Mesodermal cell (in vitro differentiated cells): Measurements from ENCODE around the gene GBX2.

Source experiments
- H3K27ac ChIP-seq: 2 replicates; pipeline ENCODE4 v1.7.0; 2013; ENCODE audit warnings: mild to moderate bottlenecking, low read depth, low read length, moderate library complexity; ENCODE audit not compliant: severe bottlenecking
- H3K36me3 ChIP-seq: 2 replicates; pipeline ENCODE4 v1.7.1; 2013; ENCODE audit warnings: mild to moderate bottlenecking, low read length, moderate library complexity; ENCODE audit not compliant: control insufficient read depth, insufficient read depth
- H3K4me1 ChIP-seq: one replicate; pipeline ENCODE4 v1.7.1; 2013; ENCODE audit warnings: mild to moderate bottlenecking, low read length; ENCODE audit not compliant: insufficient read depth, control insufficient read depth, poor library complexity, severe bottlenecking
- H3K4me3 ChIP-seq: 2 replicates; pipeline ENCODE4 v1.7.0; 2013; ENCODE audit warnings: low read length, control low read depth, mild to moderate bottlenecking; ENCODE audit not compliant: insufficient read depth, poor library complexity, severe bottlenecking; ENCODE audit errors: extremely low read depth
- H3K9me3 ChIP-seq: 2 replicates; pipeline ENCODE4 v1.7.1; 2013; ENCODE audit warnings: mild to moderate bottlenecking, low read length, moderate library complexity; ENCODE audit not compliant: control insufficient read depth
- WGBS, 2 experiments: methylation state at CpG; one replicate each; pipeline ENCODE4 v1.1.5; 2013; ENCODE audit warnings: missing lambda C conversion rate in 2 of 2; ENCODE audit not compliant: insufficient coverage in 2 of 2; 5-methylcytosine and 5-hydroxymethylcytosine counted together

GBX2 gene

DNA sequence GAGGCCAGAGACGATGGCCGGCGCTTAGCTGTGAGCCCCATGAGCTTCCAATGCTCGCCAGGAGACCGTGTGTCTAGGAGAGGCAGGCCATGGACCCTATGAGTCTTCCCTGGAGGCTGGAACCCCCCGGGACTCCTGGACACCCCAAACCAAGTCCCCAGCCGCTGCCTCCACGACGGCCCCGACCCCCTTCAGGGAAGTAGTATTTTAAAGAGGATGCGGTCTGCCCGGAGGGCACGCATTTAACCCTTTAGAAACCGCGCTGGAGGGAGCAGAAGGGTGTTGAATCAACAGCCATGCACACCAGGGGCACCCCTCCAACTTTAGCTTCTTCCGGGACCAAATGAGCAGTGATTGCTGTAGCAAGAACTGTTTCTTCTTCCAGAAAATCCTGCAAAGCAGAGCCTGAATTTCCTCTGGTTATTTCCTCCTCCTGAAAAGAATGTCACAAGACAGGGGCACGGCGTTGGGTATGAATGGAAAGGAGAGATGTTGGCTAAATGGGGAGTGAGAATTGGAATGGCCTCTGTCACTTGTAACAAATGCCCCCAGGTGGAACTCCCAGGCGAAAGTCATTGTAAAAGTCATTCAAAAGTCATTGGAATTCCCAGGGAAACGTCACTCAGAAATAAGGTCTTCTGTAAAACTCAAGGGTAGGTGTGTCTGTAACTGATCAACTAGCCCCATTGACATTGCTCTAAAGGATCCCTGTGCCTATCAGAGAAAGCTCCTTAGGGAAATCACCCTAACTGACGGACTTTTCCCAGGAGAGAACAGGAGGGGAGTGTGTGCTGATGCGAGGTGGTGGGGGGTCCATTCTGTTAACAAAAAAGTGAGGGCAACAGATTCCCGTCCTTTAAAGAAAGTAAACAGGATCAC, 5.8 kb upstream of the GBX2 start:
- WGBS, 2 experiments: 7 to 17% methylated on average over 11 to 13 of the region's 23 CpGs
- H3K4me1 ChIP-seq: peaks cover 54% of the 10 kb centered on the region
- H3K9me3 ChIP-seq: no peaks in the 10 kb centered on the region
- H3K36me3 ChIP-seq: no peaks in the 10 kb centered on the region
- no peak overlapping the region for H3K4me3 ChIP-seq
- no peak overlapping the region for H3K27ac ChIP-seq

DNA sequence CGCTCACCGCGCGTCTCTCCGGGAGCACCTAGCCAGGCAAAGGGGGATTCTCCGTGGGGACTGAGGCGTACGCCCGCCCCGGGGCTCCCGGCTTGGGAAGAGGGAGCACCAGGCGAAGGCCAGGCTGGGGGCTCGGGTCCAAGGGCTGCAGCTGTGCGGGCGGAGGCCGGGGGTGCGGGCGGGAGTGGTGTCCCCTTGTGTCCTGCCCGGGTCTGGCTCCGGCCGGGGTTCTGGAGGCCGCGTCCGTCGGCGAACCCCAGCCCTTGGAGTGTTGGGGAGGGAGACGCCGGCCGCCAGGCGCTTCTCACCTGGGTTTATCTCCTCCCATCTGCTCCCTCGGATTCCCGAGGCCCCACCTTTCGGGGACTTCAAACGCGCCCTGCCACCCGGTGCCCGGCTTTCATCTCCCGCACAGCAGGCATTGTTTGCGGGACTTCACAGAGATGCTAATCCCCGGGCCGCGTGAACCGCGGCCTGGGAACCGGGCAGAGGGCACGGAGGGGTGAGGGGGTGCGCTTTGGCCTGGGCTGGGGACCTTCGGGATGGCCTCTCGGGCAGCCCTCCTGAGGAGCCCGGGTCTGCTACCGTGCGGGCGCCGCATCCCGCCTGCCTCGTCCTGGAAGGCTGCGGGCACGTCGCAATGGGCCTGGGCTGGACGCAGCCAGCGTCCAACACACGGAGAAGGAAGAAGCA, 5.0 kb upstream of the GBX2 start:
- H3K4me1 ChIP-seq: peaks cover 54% of the 10 kb centered on the region
- H3K36me3 ChIP-seq: no peaks in the 10 kb centered on the region
- no peaks in the 10 kb centered on the region for H3K9me3 ChIP-seq
- no peak overlapping the region for H3K27ac ChIP-seq
- whole genome bisulfite sequencing, 2 experiments: 2 to 3% methylated on average over 41 to 44 of the region's 62 CpGs
- no peak overlapping the region for H3K4me3 ChIP-seq

GRCh38 chr2:236172255-236173035, 4.3 kb upstream of the GBX2 start:
- 1 to 2% methylated on average over 34 to 37 of the region's 46 CpGs for WGBS, 2 experiments
- no peak overlapping the region for H3K4me3 ChIP-seq

GRCh38 chr2:236171680-236172254, 3.6 kb upstream of the GBX2 start:
- Histone ChIP-seq H3K27ac (no peak overlapping the region), H3K9me3 (no peaks in the 10 kb centered on the region), H3K4me3 (no peak overlapping the region), H3K4me1 (peaks cover 56% of the 10 kb centered on the region), H3K36me3 (no peaks in the 10 kb centered on the region)
- 3% methylated on average over 10 to 11 of the region's 16 CpGs for WGBS, 2 experiments

More at GRCh38 chr2:236172255-236173035, 4.3 kb upstream of the GBX2 start:
- Histone ChIP-seq H3K36me3 (no peaks in the 10 kb centered on the region), H3K9me3 (no peaks in the 10 kb centered on the region), H3K4me1 (peaks cover 54% of the 10 kb centered on the region), H3K27ac (no peak overlapping the region)

DNA sequence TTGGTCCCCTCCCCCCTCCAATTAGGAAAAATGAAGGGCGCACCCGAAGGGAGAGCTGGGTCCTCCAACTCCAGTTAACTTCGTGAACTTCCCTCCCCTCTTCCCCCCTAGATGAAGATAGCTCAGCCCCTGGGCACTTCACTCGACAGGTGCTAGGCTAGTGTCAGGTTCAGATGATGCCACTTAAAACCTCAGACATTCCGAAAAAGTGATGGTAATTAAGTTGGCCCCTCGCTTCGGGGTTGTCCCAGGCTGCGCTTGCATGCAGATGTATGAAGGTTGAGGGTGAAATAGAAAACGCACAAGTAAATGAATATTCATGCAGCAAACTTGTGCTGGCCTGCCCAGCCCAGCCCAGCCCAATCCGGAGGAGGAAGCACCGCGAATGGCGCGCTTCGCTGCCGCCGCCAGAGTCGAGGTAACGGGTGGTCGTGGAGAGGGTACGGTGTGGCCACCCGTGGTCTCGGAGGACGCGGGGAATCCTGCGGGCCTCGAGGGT, 3.0 kb upstream of the GBX2 start:
- Histone ChIP-seq H3K4me1 (peaks cover 62% of the 10 kb centered on the region), H3K9me3 (no peaks in the 10 kb centered on the region), H3K27ac (no peak overlapping the region), H3K4me3 (no peak overlapping the region), H3K36me3 (no peaks in the 10 kb centered on the region)
- WGBS, 2 experiments: 0% methylated on average over 25 to 26 of the region's 27 CpGs

GRCh38 chr2:236170590-236171165, 2.5 kb upstream of the GBX2 start:
- WGBS, 2 experiments: 8 to 12% methylated on average over 8 to 19 of the region's 21 CpGs
- no peak overlapping the region for H3K27ac ChIP-seq
- H3K4me3 ChIP-seq: no peak overlapping the region
- H3K4me1 ChIP-seq: peaks cover 59% of the 10 kb centered on the region
- H3K36me3 ChIP-seq: no peaks in the 10 kb centered on the region
- H3K9me3 ChIP-seq: no peaks in the 10 kb centered on the region

DNA sequence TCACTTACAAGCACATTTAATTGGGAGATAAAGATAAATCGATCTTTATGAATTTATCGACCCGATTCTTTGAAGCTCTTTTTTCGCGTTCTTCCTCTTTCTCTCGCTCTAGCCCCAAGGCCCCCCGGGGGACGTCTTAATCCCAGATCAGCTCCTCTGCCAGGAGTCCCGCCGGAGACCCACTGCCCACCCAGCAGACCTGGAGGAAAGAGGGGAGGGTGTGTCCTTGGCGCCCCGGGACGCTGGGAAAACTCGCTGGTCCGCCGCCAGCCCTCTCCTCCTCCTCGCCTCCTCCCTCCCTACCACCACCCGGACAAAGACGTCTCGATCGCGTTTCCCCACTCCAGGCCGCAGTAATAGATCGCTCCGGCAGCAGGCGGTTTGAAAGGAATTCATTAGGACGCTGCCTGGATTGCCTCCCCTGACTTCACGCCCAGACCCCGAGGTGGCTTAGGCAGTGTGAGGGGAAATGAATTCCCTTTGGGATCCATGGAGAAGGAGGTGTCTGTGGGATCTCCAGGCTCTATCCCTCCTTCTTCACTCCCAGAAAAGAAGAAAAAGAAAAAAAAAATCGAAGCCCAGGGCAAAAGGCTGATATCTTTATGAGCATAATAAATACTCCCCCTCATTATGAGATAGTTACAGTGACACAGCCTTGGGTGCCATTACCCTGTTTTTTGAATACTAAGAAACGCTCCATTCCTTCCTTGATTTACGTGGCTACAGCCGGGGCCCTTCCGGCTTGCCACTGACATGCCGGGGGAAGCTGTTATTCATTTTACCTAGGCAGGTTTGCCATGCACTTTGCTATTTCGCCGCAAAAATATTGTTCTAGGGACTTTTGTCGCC, 1.8 kb upstream of the GBX2 start:
- no peak overlapping the region for H3K4me3 ChIP-seq
- H3K36me3 ChIP-seq: no peaks in the 10 kb centered on the region
- peaks cover 54% of the 10 kb centered on the region for H3K4me1 ChIP-seq
- H3K27ac ChIP-seq: no peak overlapping the region
- WGBS, 2 experiments: 0 to 2% methylated on average over 8 to 18 of the region's 38 CpGs
- no peaks in the 10 kb centered on the region for H3K9me3 ChIP-seq

- no peaks in the 10 kb centered on the region for H3K9me3 ChIP-seq
- H3K27ac ChIP-seq: no peak overlapping the region
- H3K4me3 ChIP-seq: peak overlapping the region; percentile 48
- no peaks in the 10 kb centered on the region for H3K36me3 ChIP-seq
- peaks cover 50% of the 10 kb centered on the region for H3K4me1 ChIP-seq
- 1 to 3% methylated on average over 26 to 29 of the region's 36 CpGs for WGBS, 2 experiments
These were observed 1.1 kb upstream of the GBX2 start for GRCh38 chr2:236169151-236169721.

DNA sequence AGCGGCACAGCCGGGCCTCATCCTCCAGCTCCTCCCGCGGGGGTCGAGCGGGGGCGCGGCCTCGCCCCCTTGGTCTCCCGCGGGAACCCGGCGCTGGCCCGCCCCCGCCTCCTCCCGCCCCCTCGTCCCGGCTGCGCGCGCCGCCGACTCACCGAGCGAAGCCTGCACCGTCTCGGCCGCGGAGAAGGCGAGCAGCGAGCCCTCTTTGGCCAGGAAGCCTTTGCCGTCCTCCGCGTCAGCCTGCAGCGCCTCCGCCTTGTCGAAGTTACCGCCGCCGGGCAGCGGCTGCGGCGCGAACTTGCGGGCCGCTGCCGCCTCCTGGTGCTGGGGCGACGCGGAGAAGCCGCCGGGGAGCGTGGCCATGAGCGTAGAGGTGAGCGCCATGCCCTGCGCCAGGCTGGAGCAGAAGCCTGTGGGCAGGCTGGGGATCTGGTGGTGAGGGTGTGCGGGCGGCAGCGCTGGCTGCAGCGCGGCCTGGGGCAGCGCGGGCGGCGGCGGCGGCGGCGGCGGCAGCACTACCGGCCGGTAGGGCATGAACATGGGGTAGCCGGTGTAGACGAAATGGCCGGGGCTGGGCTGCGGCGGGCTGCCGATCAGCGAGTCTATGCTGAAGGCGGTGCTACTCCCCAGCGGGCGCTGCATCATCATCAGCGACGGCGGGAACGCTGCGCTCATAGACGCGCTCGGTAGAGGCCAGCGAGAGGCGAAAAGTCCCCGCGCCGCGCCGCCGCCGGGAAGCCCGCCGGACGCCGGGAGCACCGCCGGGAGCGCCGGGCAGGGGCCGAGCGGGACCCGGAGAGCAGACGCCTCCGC, 683 bp downstream of the GBX2 start:
- no peaks in the 10 kb centered on the region for H3K36me3 ChIP-seq
- H3K27ac ChIP-seq: no peak overlapping the region
- peak overlapping the region; percentile 48 for H3K4me3 ChIP-seq
- 0% methylated on average over 57 to 100 of the region's 112 CpGs for WGBS, 2 experiments
- peaks cover 37% of the 10 kb centered on the region for H3K4me1 ChIP-seq
- no peaks in the 10 kb centered on the region for H3K9me3 ChIP-seq
